Prostate gland (tissue), 2 donors: ENCODE data around the gene FARS2. TPM values are rescaled to one million over a fixed set of nuclear protein-coding genes. Genes with fewer than 3 reads are reported as not detected.

Experiments used
- DNase-seq: peaks from one replicate; pipeline ENCODE4 v3.0.0-alpha.2; 2019; ENCODE audit warnings: low spot score
- H3K27ac ChIP-seq, 2 donors: fragments of 200-600 bp; sonication (generic); 2 replicates each; pipeline ENCODE4 v1.5.1; 2017 to 2019
- H3K27me3 ChIP-seq: fragments of 200-600 bp; sonication (generic); replicated peaks from 2 replicates; pipeline ENCODE4 v1.5.1; 2019; ENCODE audit not compliant: insufficient read depth
- H3K36me3 ChIP-seq, 2 donors: fragments of 200-600 bp; sonication (generic); 1 replicate in 1 of 2; 2 replicates in 1 of 2; pipeline versions ENCODE4 v1.5.1 to v1.8.1; 2017 to 2019
- H3K4me1 ChIP-seq: fragments of 200-600 bp; sonication (generic); replicated peaks from 2 replicates; pipeline ENCODE4 v1.5.1; 2019
- H3K4me3 ChIP-seq, 2 donors: fragments of 200-600 bp; sonication (generic); 2 replicates each; pipeline ENCODE4 v1.5.1; 2017 to 2019
- H3K9me3 ChIP-seq: fragments of 200-600 bp; sonication (generic); 2 replicates; pipeline ENCODE4 v1.5.1; 2017
- CTCF ChIP-seq, 4 experiments: fragments of 200-600 bp in 2 of 4; fragments of 450-650 bp in 2 of 4; sonication (generic) in 2 of 4; IDR thresholded peaks; 1 replicate in 3 of 4; 2 replicates in 1 of 4; pipeline ENCODE4 v1.5.1; 2016 to 2019; ENCODE audit warnings: antibody characterized with exemption in 4 of 4, mild to moderate bottlenecking in 2 of 4, moderate library complexity in 2 of 4
- POLR2A ChIP-seq: fragments of 450-650 bp; IDR thresholded peaks from one replicate; pipeline ENCODE4 v1.6.1; 2016; ENCODE audit warnings: antibody characterized with exemption, mild to moderate bottlenecking
- POLR2AphosphoS5 ChIP-seq: sonication (generic); formaldehyde crosslinking; IDR thresholded peaks from one replicate; pipeline ENCODE4 v1.6.1; 2017; ENCODE audit warnings: antibody characterized with exemption
- WGBS: methylation state at CpG from one replicate; pipeline ENCODE4 v1.1.5; 2018; 5-methylcytosine and 5-hydroxymethylcytosine counted together
- intact Hi-C: fragments of 100-400 bp; cut with DNase I; formaldehyde crosslinking; loops from one replicate; pipeline ENCODE4 v1.14.2; 2022
- total RNA-seq, 2 donors: library from RNA; depleted of rRNA; stranded (reverse); fragments of >200 nt; gene quantifications; one replicate each; pipeline ENCODE4 v1.1.0, GENCODE V29; 2016

FARS2 gene
- total RNA-seq, 2 donors from 2014 or later = 11.6 to 19.5 TPM

GRCh38 chr6:5493806-5494205 lies 232.5 kb downstream of the FARS2 start:
- 95% methylated on average over 2 of the region's 2 CpGs for WGBS
- Histone ChIP-seq H3K4me3 (no peak overlapping the region), H3K27ac (no peak overlapping the region), H3K27me3 (no peaks in the 10 kb centered on the region), H3K9me3 (no peaks in the 10 kb centered on the region), H3K4me1 (no peaks in the 10 kb centered on the region), H3K36me3 (no peaks in the 10 kb centered on the region)
- TF ChIP-seq POLR2AphosphoS5 (no peak), CTCF (IDR thresholded peaks at IDR 0.05) (no peak), POLR2A (no peak)
- no peak for DNase-seq
- intact Hi-C loops = no loop called here

- 84% methylated on average over 10 of the region's 10 CpGs for WGBS
- no peaks in the 10 kb centered on the region for H3K36me3 ChIP-seq
- TF ChIP-seq POLR2AphosphoS5 = no peak
- TF ChIP-seq CTCF (IDR thresholded peaks at IDR 0.05) = no peak
- TF ChIP-seq POLR2A = no peak
- no peaks in the 10 kb centered on the region for H3K9me3 ChIP-seq
- H3K4me1 ChIP-seq = no peaks in the 10 kb centered on the region
- DNase-seq = no peak
- no peak overlapping the region for H3K4me3 ChIP-seq
- intact Hi-C loops = no loop called here
- H3K27me3 ChIP-seq = no peaks in the 10 kb centered on the region
- H3K27ac ChIP-seq = no peak overlapping the region
Observed at GRCh38 chr6:5497896-5498578, 236.7 kb downstream of the FARS2 start.

GRCh38 chr6:5498579-5498899 lies 237.2 kb downstream of the FARS2 start:
- H3K4me1 ChIP-seq = no peaks in the 10 kb centered on the region
- TF ChIP-seq POLR2A (no peak), CTCF (IDR thresholded peaks at IDR 0.05) (no peak), POLR2AphosphoS5 (no peak)
- no peaks in the 10 kb centered on the region for H3K27me3 ChIP-seq
- H3K9me3 ChIP-seq = no peaks in the 10 kb centered on the region
- intact Hi-C loops = no loop called here
- no peak for DNase-seq
- H3K27ac ChIP-seq = no peak overlapping the region
- no peaks in the 10 kb centered on the region for H3K36me3 ChIP-seq
- WGBS = 90% methylated on average over 1 of the region's 1 CpG
- H3K4me3 ChIP-seq = no peak overlapping the region

DNA sequence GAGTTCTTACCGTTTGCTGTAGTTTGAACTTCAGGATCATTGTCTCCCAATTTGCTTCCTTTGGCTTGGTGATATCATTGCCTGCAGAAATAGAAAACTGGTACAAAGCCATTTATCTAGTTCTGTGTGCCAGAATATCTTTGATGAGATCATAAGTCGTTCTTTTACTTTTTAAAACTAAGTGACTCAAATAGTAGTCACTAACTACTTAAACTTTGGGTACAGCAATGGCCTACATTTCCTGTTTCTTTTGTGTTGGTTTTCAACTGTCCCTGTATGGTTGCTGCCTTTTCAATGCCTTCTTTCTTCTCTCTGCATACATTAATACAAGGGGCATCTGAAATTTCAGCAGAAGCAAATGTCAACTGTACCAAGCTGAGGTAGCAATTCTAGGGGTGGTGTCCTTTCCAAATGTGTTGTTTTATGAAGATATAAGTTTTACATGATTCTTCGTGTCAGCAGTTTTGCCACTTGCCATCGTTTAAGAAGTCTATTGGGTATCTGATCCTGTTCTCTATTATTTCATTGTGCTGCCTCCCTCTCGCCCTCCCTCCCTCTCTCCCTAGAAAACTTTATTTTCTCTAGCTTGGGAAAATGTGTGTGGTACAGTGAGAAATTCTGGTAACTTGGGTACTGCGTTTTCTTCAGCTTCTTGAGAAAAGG lies 238.5 kb downstream of the FARS2 start:
- Histone ChIP-seq H3K36me3 (no peaks in the 10 kb centered on the region), H3K9me3 (no peaks in the 10 kb centered on the region), H3K4me3 (no peak overlapping the region), H3K27me3 (no peaks in the 10 kb centered on the region), H3K4me1 (no peaks in the 10 kb centered on the region), H3K27ac (no peak overlapping the region)
- WGBS = 74% methylated on average over 6 of the region's 6 CpGs
- intact Hi-C loops = no loop called here
- TF ChIP-seq POLR2A = no peak
- no peak for TF ChIP-seq CTCF (IDR thresholded peaks at IDR 0.05)
- no peak for TF ChIP-seq POLR2AphosphoS5
- no peak for DNase-seq

DNA sequence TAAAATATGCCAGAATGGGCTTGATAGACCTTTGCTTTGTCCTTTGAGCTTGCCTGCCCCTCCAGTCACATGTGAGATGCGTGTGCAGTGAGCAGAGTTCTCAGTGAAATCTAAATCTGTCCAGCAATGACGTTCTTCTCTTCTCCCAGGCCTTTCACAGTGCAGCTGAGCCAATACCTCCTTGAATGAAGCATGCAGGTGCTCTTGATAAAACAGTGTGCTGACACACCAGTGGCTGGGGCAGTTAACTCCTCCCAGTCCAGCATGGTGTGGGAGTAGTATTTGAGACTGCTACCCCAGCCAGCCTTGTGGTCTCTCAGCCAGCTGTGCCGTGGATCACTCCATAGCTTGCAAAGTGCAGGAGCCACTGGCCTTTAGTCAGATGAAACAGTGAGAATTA lies 240.5 kb downstream of the FARS2 start:
- no peaks in the 10 kb centered on the region for H3K9me3 ChIP-seq
- no peak for DNase-seq
- no peak overlapping the region for H3K27ac ChIP-seq
- no peaks in the 10 kb centered on the region for H3K4me1 ChIP-seq
- H3K36me3 ChIP-seq = no peaks in the 10 kb centered on the region
- TF ChIP-seq POLR2A = no peak
- TF ChIP-seq CTCF (IDR thresholded peaks at IDR 0.05) = no peak
- no peak for TF ChIP-seq POLR2AphosphoS5
- WGBS = 89% methylated on average over 3 of the region's 3 CpGs
- H3K27me3 ChIP-seq = no peaks in the 10 kb centered on the region
- H3K4me3 ChIP-seq = no peak overlapping the region
- intact Hi-C loops = no loop called here
